ENCODE data around the gene NAAA. TPM values are rescaled to one million over a fixed set of nuclear protein-coding genes. Genes with fewer than 3 reads are reported as not detected.
"Not testable (repeated sequence)": the region's sequence is repeated elsewhere in the genome, so short reads cannot be mapped to it uniquely, and the experiment has no call there.

NAAA gene
- total and polyA plus RNA-seq, 5 experiments from 2014 or later: 63.1 to 87.9 (median 81.0) TPM

GRCh38 chr4:75950213-75950815 is 9.5 kb upstream of the NAAA start:
- H3K4me3 Mint-ChIP-seq: no peak overlapping the region
- no peaks in the 10 kb centered on the region for H3K27me3 Mint-ChIP-seq
- no peak for DNase-seq
- no peak for ATAC-seq
- peaks cover 0 to 77% (median 25%) of the 10 kb centered on the region in 3 donors for H3K36me3 Mint-ChIP-seq
- peaks cover 0 to 2% (median 0%) of the 10 kb centered on the region in 4 donors for H3K4me1 Mint-ChIP-seq
- H3K9me3 Mint-ChIP-seq: no peaks in the 10 kb centered on the region
- POLR2A ChIA-PET: interaction anchor here (0.6 kb wide), 1 partner anchor 436 kb away, joined by 4 read pairs; the partner anchor contains the start of genes RCHY1 and THAP6
- H3K27ac Mint-ChIP-seq: peak overlapping the region in 2 of 10 donors; percentile 11 to 29

DNA sequence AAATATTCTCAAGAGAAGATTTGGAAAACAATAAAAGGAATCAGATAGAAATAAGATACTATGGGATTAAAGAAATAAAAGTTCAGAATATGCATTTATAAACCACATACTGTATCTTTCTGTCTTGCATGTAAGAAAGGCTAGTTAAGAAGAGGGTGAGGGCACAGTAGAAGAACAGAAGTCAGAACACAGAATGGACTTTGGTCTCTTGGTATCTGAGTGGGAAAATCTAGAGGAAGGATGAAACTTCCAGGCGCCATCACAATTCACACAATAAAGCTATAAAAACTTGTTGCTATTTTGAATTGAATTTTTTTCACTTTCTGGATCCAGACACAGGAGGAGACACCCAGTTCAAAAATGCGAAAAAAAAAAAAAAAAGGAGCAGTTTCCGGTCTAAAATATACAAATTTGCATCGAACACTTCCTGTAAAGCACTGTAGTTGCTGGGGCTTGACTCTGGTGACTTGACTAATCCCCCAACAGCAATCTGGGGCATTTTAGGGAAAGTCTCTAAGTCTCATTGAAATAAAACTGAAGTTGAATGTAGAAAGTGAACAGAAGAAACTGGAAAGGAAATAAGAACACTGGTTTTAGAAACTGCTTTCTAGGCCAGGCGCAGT is 8.1 kb upstream of the NAAA start:
- ATAC-seq: no peak
- no peak overlapping the region for H3K4me3 Mint-ChIP-seq
- POLR2A ChIA-PET: interaction anchor here (0.6 to 1.0 kb wide), 2 partner anchors 9 to 1114 kb away, joined by 3 to 4 read pairs; no protein-coding TSS in a partner anchor
- peaks cover 0 to 2% (median 0%) of the 10 kb centered on the region in 4 donors for H3K4me1 Mint-ChIP-seq
- no peaks in the 10 kb centered on the region for H3K27me3 Mint-ChIP-seq
- H3K36me3 Mint-ChIP-seq: peaks cover 0 to 65% (median 17%) of the 10 kb centered on the region in 3 donors
- H3K9me3 Mint-ChIP-seq: no peaks in the 10 kb centered on the region
- no peak for DNase-seq
- H3K27ac Mint-ChIP-seq: peak overlapping the region in 2 of 10 donors; percentile 25 to 27

GRCh38 chr4:75939890-75940691 is 722 bp downstream of the NAAA start:
- H3K36me3 Mint-ChIP-seq: peaks cover 0 to 25% (median 8%) of the 10 kb centered on the region in 3 donors
- peaks cover 6 to 30% (median 24%) of the 10 kb centered on the region in 4 donors for H3K4me1 Mint-ChIP-seq
- H3K27ac Mint-ChIP-seq: peak overlapping the region; percentile 70 to 99 (median 96)
- no peaks in the 10 kb centered on the region for H3K9me3 Mint-ChIP-seq
- DNase-seq (peak; percentile 48 to 84 (median 64)), ATAC-seq (peak; percentile 61 to 64)
- POLR2A ChIA-PET: interaction anchor here (0.6 to 2.9 kb wide), 16 partner anchors 8 to 1922 kb away, joined by 3 to 30 read pairs (median 5); partner anchors contain the start of genes MRPL1, NUP54, RCHY1 and SDAD1
- H3K4me3 Mint-ChIP-seq: peak overlapping the region; percentile 94 to 99 (median 97)
- no peaks in the 10 kb centered on the region for H3K27me3 Mint-ChIP-seq

DNA sequence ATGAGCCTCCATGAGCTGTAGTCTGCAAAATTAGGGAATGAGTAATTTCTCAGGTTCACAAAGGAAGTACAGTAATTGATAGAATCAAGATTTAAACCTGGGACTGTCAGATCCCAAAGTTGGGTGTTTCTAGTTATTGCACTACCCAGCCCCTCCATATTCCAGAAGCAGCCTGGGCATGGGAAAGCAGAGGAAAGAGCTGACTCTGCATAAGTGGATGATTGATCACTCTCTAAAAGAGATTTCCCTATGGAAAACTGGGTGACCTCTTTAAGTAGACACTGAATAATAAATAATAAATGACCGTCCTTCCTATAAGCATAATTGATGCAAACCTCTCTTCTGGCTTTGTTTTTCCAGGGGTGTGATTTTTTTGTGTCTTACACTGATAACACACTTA is 5.2 kb downstream of the NAAA start:
- peaks cover 0 to 55% (median 13%) of the 10 kb centered on the region in 3 donors for H3K36me3 Mint-ChIP-seq
- H3K27ac Mint-ChIP-seq: no peak overlapping the region
- no peaks in the 10 kb centered on the region for H3K9me3 Mint-ChIP-seq
- H3K4me3 Mint-ChIP-seq: no peak overlapping the region
- ATAC-seq (no peak), DNase-seq (no peak)
- POLR2A ChIA-PET: no interaction called here
- no peaks in the 10 kb centered on the region for H3K27me3 Mint-ChIP-seq
- H3K4me1 Mint-ChIP-seq: peaks cover 6 to 27% (median 25%) of the 10 kb centered on the region in 4 donors

DNA sequence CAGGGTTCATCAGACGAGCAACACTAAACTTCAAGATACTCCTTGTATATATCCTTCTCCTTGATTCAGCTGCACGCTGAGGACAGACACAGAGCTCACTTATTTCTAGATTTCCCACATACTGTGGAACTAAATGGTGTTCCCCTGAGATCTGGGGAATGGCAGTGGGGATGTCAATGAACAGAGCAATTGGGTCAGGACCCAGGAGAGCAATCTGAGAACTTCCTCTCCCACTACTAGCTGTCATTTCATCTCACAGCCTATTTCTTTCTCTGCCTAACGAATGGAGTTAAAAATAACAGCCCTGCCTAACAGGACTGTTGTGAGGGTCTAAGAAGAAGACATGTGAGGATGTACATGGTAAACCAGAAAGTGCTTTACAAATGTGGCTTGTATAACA is 10.7 kb downstream of the NAAA start:
- ATAC-seq (no peak), DNase-seq (no peak)
- Mint-ChIP-seq H3K4me3 (no peak overlapping the region), H3K36me3 (peaks cover 0 to 73% (median 16%) of the 10 kb centered on the region in 3 donors), H3K27me3 (no peaks in the 10 kb centered on the region), H3K27ac (no peak overlapping the region), H3K4me1 (peaks cover 0 to 7% (median 2%) of the 10 kb centered on the region in 4 donors), H3K9me3 (no peaks in the 10 kb centered on the region)
- POLR2A ChIA-PET: interaction anchor here (0.5 kb wide), 1 partner anchor 1807 kb away, joined by 4 read pairs; no protein-coding TSS in a partner anchor

DNA sequence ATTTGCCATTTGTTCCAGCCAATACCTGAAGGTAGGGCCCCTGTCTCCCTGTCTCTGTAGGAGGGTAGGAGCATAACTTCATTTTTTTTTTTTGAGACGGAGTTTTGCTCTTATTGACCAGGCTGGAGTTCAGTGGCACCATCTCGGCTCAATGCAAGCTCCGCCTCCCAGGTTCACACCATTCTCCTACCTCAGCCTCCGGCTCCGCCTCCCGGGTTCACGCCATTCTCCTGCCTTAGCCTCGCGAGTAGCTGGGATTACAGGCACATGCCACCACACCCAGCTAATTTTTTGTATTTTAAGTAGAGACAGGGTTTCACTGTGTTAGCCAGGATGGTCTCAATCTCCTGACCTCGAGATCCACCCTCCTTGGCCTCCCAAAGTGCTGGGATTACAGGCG is 15.9 kb downstream of the NAAA start:
- DNase-seq, ATAC-seq, H3K27ac Mint-ChIP-seq, POLR2A ChIA-PET, H3K27me3 Mint-ChIP-seq, H3K4me1 Mint-ChIP-seq, H3K4me3 Mint-ChIP-seq, H3K9me3 Mint-ChIP-seq: not testable (repeated sequence)
- H3K36me3 Mint-ChIP-seq: peaks cover 0 to 85% (median 19%) of the 10 kb centered on the region in 3 donors

GRCh38 chr4:75924309-75924827 is 16.4 kb downstream of the NAAA start:
- Mint-ChIP-seq H3K27ac (peak overlapping the region in 3 of 10 donors; percentile 17 to 29 (median 27)), H3K4me1 (peaks cover 0 to 7% (median 2%) of the 10 kb centered on the region in 4 donors), H3K4me3 (no peak overlapping the region), H3K27me3 (no peaks in the 10 kb centered on the region), H3K36me3 (peaks cover 0 to 85% (median 18%) of the 10 kb centered on the region in 3 donors), H3K9me3 (no peaks in the 10 kb centered on the region)
- POLR2A ChIA-PET: no interaction called here
- no peak for DNase-seq
- ATAC-seq: no peak

DNA sequence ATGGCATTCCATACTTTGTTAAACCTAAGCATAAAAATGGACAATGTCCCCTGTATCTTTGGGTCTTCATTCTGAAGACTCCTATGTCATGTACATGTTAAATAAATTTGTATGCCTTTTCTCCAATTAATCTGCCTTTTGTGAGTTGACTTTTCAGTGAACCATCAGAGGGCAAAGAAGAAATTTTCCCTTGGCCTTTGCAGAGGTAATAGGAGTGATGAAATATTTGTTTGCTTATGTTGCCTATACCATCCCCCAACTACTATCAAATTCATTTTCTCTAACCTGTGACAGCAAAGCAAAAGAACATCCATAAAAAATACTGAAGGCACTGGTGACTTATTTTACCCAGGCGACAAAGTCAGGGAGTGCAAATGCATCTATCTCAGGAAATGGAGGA is 18.2 kb downstream of the NAAA start:
- Mint-ChIP-seq H3K4me1 (peaks cover 0 to 3% (median 0%) of the 10 kb centered on the region in 4 donors), H3K4me3 (no peak overlapping the region), H3K9me3 (no peaks in the 10 kb centered on the region), H3K27ac (peak overlapping the region in 1 of 10 donors; percentile 12), H3K36me3 (peaks cover 0 to 90% (median 22%) of the 10 kb centered on the region in 3 donors), H3K27me3 (no peaks in the 10 kb centered on the region)
- ATAC-seq (no peak), DNase-seq (no peak)
- POLR2A ChIA-PET: no interaction called here

DNA sequence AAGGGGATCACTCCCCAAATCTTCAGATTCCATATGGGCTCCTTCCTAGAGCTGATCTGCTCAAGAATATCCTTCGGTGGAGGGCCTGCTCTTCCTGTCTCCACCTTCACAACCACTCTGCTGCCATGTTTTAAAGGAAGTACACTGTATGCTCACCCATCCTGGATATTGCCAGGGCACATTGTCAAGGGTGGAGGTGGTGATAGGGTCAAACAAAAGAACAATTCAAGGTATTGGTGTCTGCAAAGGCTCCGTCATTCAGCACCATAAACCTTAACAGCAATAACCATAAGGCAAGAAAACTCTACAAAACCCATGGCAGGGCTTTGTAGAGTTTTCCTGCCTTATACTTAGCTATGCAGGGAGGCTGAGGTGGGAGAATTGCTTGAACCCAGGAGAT is 18.9 kb downstream of the NAAA start:
- POLR2A ChIA-PET: no interaction called here
- Mint-ChIP-seq H3K36me3 (peaks cover 0 to 90% (median 22%) of the 10 kb centered on the region in 3 donors), H3K27ac (no peak overlapping the region), H3K4me3 (no peak overlapping the region), H3K4me1 (peaks cover 0 to 3% (median 0%) of the 10 kb centered on the region in 4 donors), H3K27me3 (no peaks in the 10 kb centered on the region), H3K9me3 (no peaks in the 10 kb centered on the region)
- DNase-seq: no peak
- no peak for ATAC-seq

- DNase-seq (no peak), ATAC-seq (no peak)
- Mint-ChIP-seq H3K27ac (no peak overlapping the region), H3K9me3 (no peaks in the 10 kb centered on the region), H3K27me3 (no peaks in the 10 kb centered on the region), H3K36me3 (peaks cover 0 to 95% (median 22%) of the 10 kb centered on the region in 3 donors), H3K4me3 (no peak overlapping the region), H3K4me1 (peaks cover 0 to 3% (median 0%) of the 10 kb centered on the region in 4 donors)
- POLR2A ChIA-PET: interaction anchor here (1.0 kb wide), 1 partner anchor 21 kb away, joined by 4 read pairs; the partner anchor contains the start of gene NAAA
Measured at GRCh38 chr4:75920327-75920726, 20.5 kb downstream of the NAAA start.

DNA sequence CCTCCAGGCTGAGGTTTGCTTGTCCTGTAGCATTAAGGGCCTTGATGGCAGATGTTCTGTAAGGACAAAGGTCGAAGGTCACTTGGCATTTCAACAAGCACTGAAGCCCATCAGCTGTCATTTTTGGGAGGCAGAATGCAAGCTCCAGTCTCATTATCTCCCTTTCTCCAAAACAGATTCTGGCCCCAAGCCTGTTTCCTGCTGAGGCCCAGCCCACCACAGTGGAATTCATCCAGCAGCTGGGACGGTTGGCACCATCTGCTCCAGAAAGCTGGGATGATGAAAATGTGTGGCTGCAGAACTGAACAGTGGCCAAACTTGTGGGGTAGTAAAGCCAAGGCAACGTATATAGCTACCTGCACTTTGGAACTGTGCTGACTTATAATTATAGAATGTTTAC is 20.9 kb downstream of the NAAA start:
- no peak for ATAC-seq
- no peak overlapping the region for H3K27ac Mint-ChIP-seq
- POLR2A ChIA-PET: interaction anchor here (1.0 kb wide), 1 partner anchor 21 kb away, joined by 4 read pairs; the partner anchor contains the start of gene NAAA

DNA sequence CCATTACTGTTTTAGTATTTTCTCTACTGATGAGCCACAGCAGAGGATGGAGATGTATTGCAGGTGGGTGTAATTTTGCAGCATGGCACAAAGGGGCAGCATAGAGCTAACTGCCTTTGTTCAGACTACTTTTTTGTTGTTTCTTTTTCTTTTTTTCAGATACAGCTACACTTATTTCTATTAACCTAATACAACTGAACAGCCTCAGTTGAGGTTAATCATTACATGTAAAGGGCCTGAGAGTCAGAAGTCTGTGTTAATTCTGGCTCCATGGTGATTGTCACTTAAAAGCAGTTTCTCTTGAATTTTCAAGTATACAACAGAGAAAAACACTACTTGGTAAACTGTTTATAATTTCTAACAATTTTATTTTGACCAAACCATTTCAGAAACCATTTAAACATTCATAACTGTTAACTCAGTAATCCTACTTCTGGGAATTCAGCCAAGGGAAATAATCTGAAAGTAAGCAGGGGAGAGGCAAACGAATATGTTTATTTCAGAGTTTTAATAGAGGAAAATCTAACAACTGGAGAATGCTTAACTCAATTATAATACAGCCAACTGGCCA is 24.6 kb downstream of the NAAA start:
- Mint-ChIP-seq H3K27ac (peak overlapping the region in 4 of 10 donors; percentile 19 to 69 (median 38)), H3K4me1 (no peaks in the 10 kb centered on the region), H3K9me3 (peaks cover 0 to under 1% (median 0%) of the 10 kb centered on the region in 9 donors), H3K4me3 (no peak overlapping the region), H3K27me3 (no peaks in the 10 kb centered on the region), H3K36me3 (peaks cover 0 to 89% (median 25%) of the 10 kb centered on the region in 3 donors)
- ATAC-seq (peak; percentile 78 to 82), DNase-seq (peak in 6 of 10 donors; percentile 9 to 63 (median 26))
- POLR2A ChIA-PET: interaction anchor here (0.6 to 2.6 kb wide), 2 partner anchors 25 to 1866 kb away, joined by 4 to 12 read pairs; partner anchors contain the start of gene NAAA

More for the DNA sequence above, 20.9 kb downstream of the NAAA start:
- Mint-ChIP-seq H3K4me3 (no peak overlapping the region), H3K27me3 (no peaks in the 10 kb centered on the region), H3K9me3 (no peaks in the 10 kb centered on the region), H3K4me1 (peaks cover 0 to 3% (median 0%) of the 10 kb centered on the region in 4 donors), H3K36me3 (peaks cover 0 to 93% (median 20%) of the 10 kb centered on the region in 3 donors)
- DNase-seq: no peak
